ENCODE measurements around the gene SH3GL3.

Gene SH3GL3

GRCh38 chr15:83503595-83504364, 56.6 kb downstream of the SH3GL3 start:
- DNase-seq (ENCODE audit: low spot score), result no peak
- FAIRE-seq, result no peak

GRCh38 chr15:83504365-83504764, 57.2 kb downstream of the SH3GL3 start:
- FAIRE-seq, result no peak
- no peak for DNase-seq (ENCODE audit: low spot score)

- no peak for FAIRE-seq
- no peak for DNase-seq (ENCODE audit: low spot score)
Observed at GRCh38 chr15:83510001-83510400, 62.9 kb downstream of the SH3GL3 start.

GRCh38 chr15:83512459-83512858, 65.3 kb downstream of the SH3GL3 start:
- DNase-seq (ENCODE audit: low spot score) (no peak), FAIRE-seq (no peak)

- DNase-seq (ENCODE audit: low spot score) (no peak), FAIRE-seq (no peak)
Observed at GRCh38 chr15:83514584-83514983, 67.4 kb downstream of the SH3GL3 start.

- FAIRE-seq (no peak), DNase-seq (ENCODE audit: low spot score) (no peak)
Observed at GRCh38 chr15:83515164-83515563, 68.0 kb downstream of the SH3GL3 start.

GRCh38 chr15:83516935-83517334, 69.8 kb downstream of the SH3GL3 start:
- peak; percentile 52 for DNase-seq (ENCODE audit: low spot score)
- no peak for FAIRE-seq

- DNase-seq (ENCODE audit: low spot score), result no peak
- no peak for FAIRE-seq
Observed at GRCh38 chr15:83526319-83526718, 79.2 kb downstream of the SH3GL3 start.

GRCh38 chr15:83533410-83533962, 86.3 kb downstream of the SH3GL3 start:
- FAIRE-seq (no peak), DNase-seq (ENCODE audit: low spot score) (no peak)

- DNase-seq (ENCODE audit: low spot score) (no peak), FAIRE-seq (no peak)
Observed at GRCh38 chr15:83537606-83538005, 90.5 kb downstream of the SH3GL3 start.

- no peak for FAIRE-seq
- DNase-seq (ENCODE audit: low spot score), result no peak
Observed at GRCh38 chr15:83538682-83539081, 91.5 kb downstream of the SH3GL3 start.

- DNase-seq (ENCODE audit: low spot score), result no peak
- FAIRE-seq, result no peak
Observed at GRCh38 chr15:83545804-83546511, 98.8 kb downstream of the SH3GL3 start.

GRCh38 chr15:83546512-83546888, 99.4 kb downstream of the SH3GL3 start:
- DNase-seq (ENCODE audit: low spot score) (no peak), FAIRE-seq (no peak)

GRCh38 chr15:83547168-83547567, 100.0 kb downstream of the SH3GL3 start:
- FAIRE-seq, result no peak
- DNase-seq (ENCODE audit: low spot score), result no peak

- FAIRE-seq (no peak), DNase-seq (ENCODE audit: low spot score) (no peak)
Observed at GRCh38 chr15:83549623-83550022, 102.5 kb downstream of the SH3GL3 start.

GRCh38 chr15:83554558-83554957, 107.4 kb downstream of the SH3GL3 start:
- DNase-seq (ENCODE audit: low spot score), result no peak
- FAIRE-seq, result no peak

GRCh38 chr15:83555383-83555782, 108.2 kb downstream of the SH3GL3 start:
- DNase-seq (ENCODE audit: low spot score), result no peak
- FAIRE-seq, result no peak

GRCh38 chr15:83556068-83556467, 108.9 kb downstream of the SH3GL3 start:
- DNase-seq (ENCODE audit: low spot score) (no peak), FAIRE-seq (no peak)

GRCh38 chr15:83556754-83557153, 109.6 kb downstream of the SH3GL3 start:
- no peak for FAIRE-seq
- no peak for DNase-seq (ENCODE audit: low spot score)

- DNase-seq (ENCODE audit: low spot score) (no peak), FAIRE-seq (no peak)
Observed at GRCh38 chr15:83558146-83558545, 111.0 kb downstream of the SH3GL3 start.

GRCh38 chr15:83559310-83559966, 112.3 kb downstream of the SH3GL3 start:
- peak; percentile 85 for FAIRE-seq
- peak; percentile 80 for DNase-seq (ENCODE audit: low spot score)

- FAIRE-seq (no peak), DNase-seq (ENCODE audit: low spot score) (no peak)
Observed at GRCh38 chr15:83561661-83562060, 114.5 kb downstream of the SH3GL3 start.

Measured in urothelium cell line (cell line).